ENCODE measurements around the gene SUN2.

The SUN2 gene

GRCh38 chr22:38689651-38690050, 66.1 kb downstream of the SUN2 start:
- DNase-seq = no peak

- DNase-seq = no peak
These were observed 70.0 kb downstream of the SUN2 start for GRCh38 chr22:38685761-38686160.

GRCh38 chr22:38684895-38685294, 70.9 kb downstream of the SUN2 start:
- no peak for DNase-seq
